Keratinocyte (primary cell): ENCODE results near the gene TUBB8.

Experiments
- EZH2 ChIP-seq: IDR thresholded peaks from one replicate; pipeline ENCODE4 v1.6.1; 2012; ENCODE audit warnings: inconsistent platforms, mild to moderate bottlenecking, low read length, moderate library complexity
- TF ChIP-seq, protein P1 (sequence below), 3 experiments: IDR thresholded peaks in 1 of 3; conservative IDR thresholded peaks in 1 of 3; optimal IDR thresholded peaks in 1 of 3; 2 replicates in 2 of 3; 3 replicates in 1 of 3; pipeline versions ENCODE3 to v1.5.1; 2011; ENCODE audit warnings: low read length in 3 of 3, mild to moderate bottlenecking in 3 of 3, moderate library complexity in 2 of 3, control low read depth in 1 of 3, inconsistent platforms in 1 of 3; ENCODE audit not compliant: insufficient read depth in 2 of 3; ENCODE audit errors: extremely low read depth in 1 of 3

DNA sequence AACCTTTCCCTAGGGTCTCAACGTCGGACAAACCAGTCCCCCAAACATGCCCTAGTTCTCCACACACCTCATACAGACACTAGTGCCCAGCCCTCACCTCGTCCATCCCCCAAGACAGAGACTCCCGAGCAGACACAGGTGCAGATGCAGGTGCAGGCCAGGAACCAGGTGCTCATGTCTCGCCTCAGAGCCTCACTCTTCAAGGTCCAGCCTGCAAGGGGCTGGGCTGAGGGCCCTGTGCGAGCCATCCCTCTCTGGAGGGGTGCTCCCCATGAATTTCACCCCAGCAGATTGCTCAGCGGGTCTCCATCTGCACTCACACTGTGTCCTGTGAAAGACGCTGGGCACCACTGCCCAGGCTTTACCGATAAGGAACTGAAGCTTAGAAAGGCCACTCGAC is 36.9 kb upstream of the TUBB8 start:
- TF ChIP-seq, protein P1, sequence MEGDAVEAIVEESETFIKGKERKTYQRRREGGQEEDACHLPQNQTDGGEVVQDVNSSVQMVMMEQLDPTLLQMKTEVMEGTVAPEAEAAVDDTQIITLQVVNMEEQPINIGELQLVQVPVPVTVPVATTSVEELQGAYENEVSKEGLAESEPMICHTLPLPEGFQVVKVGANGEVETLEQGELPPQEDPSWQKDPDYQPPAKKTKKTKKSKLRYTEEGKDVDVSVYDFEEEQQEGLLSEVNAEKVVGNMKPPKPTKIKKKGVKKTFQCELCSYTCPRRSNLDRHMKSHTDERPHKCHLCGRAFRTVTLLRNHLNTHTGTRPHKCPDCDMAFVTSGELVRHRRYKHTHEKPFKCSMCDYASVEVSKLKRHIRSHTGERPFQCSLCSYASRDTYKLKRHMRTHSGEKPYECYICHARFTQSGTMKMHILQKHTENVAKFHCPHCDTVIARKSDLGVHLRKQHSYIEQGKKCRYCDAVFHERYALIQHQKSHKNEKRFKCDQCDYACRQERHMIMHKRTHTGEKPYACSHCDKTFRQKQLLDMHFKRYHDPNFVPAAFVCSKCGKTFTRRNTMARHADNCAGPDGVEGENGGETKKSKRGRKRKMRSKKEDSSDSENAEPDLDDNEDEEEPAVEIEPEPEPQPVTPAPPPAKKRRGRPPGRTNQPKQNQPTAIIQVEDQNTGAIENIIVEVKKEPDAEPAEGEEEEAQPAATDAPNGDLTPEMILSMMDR (optimal IDR thresholded peaks at IDR 0.05 in 1 of 3, IDR thresholded peaks at IDR 0.05 in 1 of 3, conservative IDR thresholded peaks at IDR 0.05 in 1 of 3; ENCODE audit: extremely low read depth in 1 of 3, insufficient read depth in 2 of 3, low read length in 3 of 3) = no peak
- TF ChIP-seq EZH2 = no peak
